SIG-M5 (cell line): Measurements from ENCODE around the gene C9orf72.

Source experiments
- DNase-seq: peaks from one replicate; lab custom pipeline; 2025; lab: John Stamatoyannopoulos, UW

The C9orf72 gene

DNA sequence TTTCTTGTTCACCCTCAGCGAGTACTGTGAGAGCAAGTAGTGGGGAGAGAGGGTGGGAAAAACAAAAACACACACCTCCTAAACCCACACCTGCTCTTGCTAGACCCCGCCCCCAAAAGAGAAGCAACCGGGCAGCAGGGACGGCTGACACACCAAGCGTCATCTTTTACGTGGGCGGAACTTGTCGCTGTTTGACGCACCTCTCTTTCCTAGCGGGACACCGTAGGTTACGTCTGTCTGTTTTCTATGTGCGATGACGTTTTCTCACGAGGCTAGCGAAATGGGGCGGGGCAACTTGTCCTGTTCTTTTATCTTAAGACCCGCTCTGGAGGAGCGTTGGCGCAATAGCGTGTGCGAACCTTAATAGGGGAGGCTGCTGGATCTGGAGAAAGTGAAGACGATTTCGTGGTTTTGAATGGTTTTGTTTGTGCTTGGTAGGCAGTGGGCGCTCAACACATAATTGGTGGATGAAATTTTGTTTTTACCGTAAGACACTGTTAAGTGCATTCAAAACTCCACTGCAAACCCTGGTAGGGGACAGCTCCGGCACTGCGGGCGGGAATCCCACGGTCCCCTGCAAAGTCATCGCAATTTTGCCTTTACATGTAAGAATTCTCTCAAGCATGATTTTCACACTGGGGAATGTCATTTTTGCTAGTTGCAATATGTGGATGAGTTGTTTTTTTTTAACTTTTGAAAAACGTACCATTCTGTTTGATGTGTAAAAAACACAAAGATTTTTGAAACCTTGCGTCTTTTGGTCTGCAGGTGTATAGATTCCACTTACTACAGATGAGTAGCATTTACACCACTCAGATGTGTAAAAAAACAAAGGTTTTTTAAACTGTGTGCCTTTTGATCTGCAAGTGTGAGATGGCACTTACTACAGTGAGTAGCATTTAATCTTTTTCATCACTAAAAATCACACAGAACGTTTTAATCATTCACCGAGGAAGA is 631 bp upstream of the C9orf72 start:
- peak; percentile 98 for DNase-seq

DNA sequence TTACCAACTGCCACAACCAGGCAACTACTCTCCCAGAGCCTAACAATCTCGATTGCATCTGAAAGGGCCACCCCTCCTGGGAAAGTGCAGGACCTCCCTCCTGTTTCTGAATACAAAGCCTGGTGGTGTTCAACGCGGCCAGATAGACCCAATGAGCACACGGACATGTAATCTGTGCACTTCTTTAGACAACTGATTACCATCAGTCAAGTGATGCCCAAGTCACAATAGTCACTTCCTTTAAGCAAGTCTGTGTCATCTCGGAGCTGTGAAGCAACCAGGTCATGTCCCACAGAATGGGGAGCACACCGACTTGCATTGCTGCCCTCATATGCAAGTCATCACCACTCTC is 739 bp downstream of the C9orf72 start:
- peak; percentile 66 for DNase-seq

DNA sequence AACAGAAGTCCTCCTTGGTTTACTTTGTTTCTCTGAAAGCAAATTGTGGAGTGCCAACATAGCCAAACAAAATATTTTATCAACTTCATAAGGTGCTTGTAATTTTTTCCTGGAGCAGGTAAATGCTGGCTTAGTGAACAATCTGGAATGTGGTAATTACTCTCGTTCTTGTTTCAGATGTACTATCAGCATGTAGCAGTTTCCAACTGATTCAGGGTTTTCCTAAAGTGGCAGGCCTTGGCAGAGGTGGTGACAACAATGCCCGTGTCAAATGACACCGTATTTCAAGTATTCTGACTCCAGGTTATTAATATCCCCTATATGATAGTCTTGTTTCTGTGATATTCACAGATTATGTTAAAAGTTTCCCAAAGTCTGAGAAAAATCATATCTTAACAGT is 1.2 kb downstream of the C9orf72 start:
- no peak for DNase-seq

DNA sequence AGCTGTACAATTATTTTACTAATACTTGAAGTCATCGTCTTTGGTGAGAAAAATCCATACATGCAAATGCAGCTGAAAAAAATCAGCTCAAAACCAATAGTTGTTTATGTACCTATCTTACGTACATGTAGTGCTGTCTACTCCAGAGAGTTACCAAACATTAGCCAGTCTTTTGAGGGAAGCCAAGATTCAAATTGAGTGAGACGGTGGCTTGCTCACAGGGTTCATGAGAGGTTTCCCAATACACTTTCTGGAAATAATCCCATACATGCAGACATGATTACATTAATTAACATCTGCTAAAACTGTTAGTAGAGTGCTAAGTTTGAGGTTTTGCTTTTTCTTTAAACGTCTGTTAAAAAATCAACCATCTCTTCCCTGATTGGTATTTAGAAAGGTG is 2.3 kb downstream of the C9orf72 start:
- no peak for DNase-seq

DNA sequence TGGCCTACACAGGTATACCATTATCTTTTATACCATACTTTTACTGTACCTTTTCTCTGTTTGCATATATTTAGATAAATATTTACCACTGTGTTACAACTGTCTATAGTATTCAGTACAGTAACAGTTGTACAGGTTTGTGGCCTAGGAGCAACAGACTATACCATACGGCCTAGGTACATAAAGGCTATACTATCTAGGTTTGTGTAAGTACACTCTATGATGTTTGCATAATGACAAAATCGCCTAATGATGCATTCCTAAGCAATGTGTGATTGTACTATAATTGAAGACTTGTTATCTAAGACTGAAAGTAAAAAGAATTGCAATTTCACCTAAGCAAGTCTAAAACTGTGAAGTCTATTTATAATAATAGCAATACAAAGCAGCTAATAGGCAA is 3.9 kb downstream of the C9orf72 start:
- no peak for DNase-seq

DNA sequence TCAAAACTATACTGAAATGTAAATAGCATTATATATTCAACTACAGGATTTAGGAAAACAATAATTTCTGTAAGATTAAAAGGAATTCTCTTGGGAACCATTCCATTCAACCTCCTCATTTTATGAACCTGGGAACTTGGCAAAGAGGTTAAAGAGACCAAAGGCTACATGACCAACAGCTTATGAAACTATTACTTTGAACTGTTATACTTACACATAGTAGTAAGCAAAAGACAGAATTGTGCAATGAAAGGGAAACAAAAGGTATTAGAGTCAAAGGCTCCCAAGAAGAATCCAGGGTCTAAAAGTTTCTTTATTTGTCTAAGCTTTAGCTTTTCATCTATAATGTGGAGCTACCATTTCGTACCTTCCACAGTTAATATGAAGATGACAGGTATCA is 7.2 kb downstream of the C9orf72 start:
- DNase-seq = no peak

DNA sequence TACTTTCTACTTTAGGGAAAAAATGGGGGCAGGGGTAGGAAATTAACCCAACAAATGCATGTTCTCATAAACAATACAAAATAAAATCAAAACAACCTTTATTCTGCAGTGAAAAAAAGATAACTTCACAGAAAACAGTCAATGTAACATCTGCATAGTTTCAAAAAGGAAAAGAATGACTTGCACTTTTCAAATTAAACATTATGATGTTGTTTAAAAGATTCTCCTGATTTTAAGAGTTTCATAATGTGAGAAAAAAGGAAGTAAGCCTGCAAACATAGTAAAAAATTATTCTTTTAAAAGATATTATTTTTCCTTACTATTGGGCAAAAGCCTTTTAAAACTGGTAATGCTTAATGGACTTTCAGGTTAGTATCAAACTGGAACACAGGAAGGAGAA is 7.6 kb downstream of the C9orf72 start:
- no peak for DNase-seq

DNA sequence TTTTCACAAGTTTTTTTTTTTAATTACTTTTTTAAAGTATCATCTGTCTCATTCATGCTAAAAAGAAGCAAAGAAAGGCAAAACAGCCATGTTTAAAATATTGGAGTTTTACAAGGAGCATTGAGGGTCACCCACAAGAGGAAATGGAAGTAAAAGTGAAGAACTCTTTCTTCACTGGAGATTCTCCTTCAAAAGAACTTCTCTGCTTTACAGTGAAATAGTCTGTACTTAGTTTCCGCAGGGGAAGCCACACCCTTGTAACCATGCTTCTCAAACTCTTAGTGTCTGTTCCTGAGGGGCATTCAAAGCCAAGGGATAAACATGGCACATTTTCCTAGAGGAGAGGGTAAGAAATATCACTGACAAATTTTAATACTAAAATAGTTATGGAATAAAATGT is 8.6 kb downstream of the C9orf72 start:
- DNase-seq = no peak

DNA sequence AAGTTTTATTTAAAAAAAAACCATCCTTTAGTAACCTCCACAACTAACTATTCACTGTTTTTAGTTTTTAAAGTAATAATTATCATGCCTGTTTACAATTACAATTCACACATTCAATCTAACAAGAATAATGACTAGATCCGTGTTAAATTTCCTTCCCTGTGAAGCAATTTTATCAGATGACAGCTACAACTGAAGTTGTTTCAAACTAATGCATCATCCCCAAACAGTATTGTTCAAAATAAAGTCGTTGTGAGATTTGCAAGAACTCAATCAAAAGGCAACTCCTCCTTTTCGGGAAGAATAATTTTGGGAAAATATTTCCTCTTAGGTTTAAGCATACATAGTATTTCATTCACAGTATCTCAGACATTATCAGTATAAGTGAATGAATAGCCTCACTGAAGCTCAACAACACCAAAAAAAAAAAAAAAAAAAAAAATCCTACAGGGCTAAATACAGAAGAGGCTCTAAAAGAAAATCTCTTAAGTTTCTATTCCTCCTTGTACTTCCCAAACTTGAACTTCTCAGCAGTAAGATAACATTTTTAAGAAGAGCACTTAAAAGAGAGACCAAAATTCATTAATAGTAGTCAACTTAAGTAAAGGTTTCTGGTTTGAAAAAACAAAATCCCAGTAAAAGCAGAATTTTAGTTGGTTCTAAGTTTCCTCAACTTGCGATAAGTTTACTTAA is 9.4 kb downstream of the C9orf72 start:
- DNase-seq = no peak

DNA sequence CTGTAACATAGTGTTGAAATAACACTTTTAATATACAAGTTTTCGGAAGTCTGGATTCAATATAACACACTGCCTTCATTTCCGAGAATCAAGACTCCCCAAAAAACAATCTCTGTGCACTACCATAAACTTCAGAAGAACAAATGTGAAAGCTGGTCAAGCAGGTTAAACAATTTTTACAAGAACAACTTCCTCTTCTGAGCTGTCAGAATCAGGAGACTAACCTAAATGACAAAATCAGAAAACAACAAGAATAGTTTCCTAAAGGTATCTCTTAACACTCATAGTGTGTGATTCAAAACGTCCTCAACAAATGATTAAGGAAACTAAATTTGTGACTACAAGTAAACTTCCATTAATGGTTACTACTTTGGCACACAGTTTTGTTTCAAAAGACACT is 11.6 kb downstream of the C9orf72 start:
- DNase-seq = no peak

DNA sequence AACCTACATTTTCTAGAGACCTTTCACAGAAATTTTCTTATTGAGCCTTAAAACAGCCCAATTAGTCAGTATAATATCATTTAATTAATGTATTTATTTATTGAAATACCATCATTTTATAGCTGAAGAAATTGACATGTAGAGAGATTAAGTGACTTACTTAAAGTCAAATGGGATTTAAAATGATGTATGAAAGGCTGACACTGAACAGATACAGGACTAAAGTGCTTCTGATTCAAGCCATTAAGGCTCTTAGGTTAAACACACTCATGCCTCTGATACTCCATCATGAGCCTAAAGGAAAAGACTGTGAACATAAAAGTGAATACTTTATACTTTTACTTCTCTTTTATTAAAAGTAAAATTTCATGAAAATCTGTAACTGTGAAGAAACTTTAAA is 12.8 kb downstream of the C9orf72 start:
- no peak for DNase-seq

DNA sequence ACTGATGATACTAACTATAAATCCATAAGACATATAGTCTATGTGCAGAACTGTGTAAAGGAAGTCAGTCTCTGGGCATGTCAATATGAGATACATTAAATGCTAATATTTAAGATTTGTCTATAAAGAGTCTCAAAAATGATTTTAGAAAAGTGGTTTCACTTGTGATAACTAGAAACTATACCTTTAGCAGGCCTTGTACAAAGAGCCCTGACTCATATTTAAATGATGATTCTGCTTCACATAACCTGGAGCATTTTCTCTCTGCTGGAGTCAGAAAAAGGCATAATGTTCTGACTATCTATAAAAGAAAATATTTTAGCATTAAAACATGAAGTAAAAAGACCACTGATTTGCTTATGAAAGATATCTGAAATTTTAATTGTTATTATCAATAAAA is 15.0 kb downstream of the C9orf72 start:
- DNase-seq = no peak

DNA sequence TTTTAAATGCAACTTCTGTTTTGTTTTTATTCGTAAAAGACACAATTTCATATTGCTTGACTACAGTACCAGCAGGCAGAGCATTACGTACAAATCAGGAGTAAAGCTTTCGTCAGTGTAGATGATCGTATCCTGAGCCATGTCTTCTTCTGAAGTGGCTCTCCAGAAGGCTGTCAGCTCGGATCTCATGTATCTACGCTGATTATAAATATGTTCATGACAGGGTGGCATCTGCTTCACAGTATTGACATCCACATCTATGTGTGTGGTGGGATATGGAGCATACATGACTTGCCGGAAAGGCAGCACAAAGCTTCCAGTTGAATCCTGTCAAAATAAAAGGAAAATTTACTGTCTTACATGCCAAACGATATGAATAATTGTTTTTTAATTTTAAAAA is 16.8 kb downstream of the C9orf72 start:
- no peak for DNase-seq

DNA sequence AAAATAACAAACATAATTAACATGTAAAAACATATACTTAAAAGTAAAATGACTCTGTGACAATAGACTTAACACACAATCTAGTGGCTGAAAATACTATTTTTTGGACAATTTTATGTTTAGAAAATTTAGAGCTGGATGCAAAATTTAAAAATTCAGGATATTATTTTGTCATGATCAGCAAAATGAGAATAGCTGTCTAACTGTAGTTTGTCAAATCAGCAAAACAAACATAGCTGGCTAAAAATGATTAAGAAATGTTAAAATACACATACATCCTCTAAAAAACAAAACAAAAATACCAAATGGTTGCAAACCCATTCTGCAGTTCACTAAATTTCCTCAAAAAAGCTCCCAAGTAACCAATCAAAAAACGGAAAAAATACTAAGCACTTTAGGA is 18.6 kb downstream of the C9orf72 start:
- no peak for DNase-seq

DNA sequence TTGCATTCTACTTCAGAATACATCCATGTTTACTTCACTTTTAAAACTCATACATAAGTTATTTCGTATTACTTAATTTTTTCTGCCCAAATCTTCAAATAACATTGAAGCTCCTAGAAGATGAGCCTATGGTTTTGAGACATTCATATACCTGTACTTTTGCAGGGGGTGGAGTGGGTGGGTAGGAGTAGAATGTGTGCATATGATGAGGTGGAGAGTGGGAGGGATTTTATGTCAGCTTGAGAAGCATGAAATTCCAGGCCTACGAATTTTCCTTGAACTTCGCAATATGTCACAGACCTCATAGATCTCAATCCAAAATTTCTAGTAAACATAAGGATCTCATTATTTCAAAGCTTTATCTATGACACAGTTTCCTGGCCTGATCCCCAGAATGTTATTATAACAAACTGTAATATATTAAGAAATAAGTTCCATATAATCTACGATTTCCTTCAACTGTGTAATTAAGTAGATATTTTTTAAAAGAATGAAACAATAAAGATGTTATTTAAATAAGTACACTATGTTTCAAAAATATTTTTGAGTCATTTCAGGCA is 24.0 kb downstream of the C9orf72 start:
- DNase-seq = no peak

DNA sequence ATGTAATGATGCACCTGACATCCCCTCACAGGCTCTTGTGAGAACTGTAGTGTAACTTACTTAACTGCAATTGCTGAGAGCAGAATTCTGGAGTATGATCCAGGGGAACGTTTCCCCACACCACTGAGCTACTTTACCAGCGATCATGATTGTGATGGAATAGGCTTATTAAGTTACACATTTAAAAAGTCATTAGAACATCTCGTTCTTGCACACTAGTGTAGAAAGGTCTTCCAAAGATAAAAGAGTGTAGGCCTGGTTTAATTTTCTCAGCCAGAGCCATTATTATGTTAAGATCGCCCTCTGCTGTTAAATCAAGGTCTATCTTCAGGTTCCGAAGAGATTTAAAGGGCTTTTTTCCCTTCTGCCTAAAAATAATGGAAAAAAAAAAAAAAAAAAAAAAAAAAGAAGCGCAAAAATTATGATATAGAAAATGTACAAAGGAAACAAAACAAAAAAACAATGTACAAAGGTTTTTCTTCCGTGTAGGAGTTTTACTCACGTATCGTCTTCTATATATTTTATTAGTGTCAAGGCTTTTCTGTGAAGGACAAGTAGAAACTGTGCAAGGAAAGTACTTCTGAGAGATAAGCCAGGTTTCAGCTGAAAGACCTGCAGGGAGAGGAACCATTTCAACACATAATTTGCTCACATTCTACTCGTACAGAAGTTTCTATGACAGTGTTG is 25.1 kb downstream of the C9orf72 start:
- no peak for DNase-seq

DNA sequence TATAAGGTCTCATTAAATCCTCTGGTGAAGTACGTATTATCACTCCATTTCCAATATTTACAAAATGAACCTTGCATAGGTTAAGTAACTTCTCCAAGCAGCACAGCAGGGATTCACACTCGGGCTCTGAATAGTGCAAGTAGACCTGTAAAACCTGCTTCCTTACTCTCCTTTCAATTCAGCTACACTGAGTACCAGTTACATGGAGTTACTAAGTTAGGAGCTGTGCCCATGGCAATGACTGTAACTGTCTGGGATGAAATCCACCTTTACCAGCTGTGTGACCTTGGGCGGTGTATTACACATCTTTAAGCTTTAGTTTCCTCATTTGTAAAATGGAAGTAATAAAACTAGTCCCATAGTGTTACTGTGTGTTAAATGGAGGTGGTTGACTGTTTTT is 27.8 kb downstream of the C9orf72 start:
- no peak for DNase-seq

DNA sequence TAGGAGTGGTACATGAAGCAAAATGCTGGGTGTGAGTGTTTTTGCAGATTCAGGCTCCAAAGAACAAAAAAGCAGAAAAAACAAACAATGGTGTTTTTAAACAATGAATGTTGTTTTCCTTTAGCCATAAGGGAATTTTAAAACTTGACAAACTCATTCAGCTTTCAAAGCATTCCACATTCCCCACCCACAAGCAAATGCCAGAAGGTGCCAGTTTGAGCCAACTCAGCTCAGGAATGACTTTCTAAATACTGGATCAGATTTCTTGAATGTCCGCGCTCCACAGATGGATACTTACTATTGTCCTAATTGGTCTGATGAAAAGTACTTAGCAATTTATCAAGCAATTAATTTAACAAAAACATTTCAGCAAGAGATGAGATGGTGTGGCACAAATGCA is 30.8 kb downstream of the C9orf72 start:
- DNase-seq = no peak

DNA sequence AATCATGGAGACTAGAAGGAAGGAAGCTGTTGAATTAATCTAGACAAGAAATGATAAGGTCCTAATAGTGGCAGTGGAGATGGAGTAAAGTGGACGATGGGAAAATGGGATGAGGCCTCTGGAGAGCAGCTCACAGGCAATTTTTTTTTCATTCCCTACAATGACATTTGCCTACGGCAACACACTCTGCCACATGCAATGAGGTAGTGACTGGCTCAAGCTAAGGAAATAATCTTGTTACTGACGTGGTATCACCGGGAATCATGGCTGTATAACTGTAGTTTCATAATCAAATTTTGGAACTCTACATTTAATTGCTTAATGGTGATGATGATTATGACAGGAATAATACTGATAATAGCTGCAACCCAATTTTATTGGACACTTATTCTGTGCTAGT is 31.5 kb downstream of the C9orf72 start:
- DNase-seq = no peak

DNA sequence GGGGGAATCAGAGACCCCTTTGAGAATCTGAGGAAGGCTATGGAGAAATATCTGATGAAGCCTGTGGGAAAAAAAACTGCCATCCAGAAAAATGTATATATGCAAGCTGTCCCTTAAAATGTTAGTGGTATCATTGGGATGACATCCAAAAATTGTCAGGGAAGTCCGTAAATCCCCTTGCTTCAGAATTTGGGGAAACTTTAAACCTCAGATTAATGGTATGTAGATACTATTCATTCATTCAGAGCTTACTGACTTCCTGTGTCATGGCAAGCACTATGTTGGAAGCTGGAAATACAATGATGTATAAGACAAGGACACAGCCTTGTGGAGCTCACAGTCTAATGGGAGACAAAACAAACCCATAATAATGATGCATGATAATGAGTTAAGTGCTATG is 32.8 kb downstream of the C9orf72 start:
- DNase-seq = no peak

DNA sequence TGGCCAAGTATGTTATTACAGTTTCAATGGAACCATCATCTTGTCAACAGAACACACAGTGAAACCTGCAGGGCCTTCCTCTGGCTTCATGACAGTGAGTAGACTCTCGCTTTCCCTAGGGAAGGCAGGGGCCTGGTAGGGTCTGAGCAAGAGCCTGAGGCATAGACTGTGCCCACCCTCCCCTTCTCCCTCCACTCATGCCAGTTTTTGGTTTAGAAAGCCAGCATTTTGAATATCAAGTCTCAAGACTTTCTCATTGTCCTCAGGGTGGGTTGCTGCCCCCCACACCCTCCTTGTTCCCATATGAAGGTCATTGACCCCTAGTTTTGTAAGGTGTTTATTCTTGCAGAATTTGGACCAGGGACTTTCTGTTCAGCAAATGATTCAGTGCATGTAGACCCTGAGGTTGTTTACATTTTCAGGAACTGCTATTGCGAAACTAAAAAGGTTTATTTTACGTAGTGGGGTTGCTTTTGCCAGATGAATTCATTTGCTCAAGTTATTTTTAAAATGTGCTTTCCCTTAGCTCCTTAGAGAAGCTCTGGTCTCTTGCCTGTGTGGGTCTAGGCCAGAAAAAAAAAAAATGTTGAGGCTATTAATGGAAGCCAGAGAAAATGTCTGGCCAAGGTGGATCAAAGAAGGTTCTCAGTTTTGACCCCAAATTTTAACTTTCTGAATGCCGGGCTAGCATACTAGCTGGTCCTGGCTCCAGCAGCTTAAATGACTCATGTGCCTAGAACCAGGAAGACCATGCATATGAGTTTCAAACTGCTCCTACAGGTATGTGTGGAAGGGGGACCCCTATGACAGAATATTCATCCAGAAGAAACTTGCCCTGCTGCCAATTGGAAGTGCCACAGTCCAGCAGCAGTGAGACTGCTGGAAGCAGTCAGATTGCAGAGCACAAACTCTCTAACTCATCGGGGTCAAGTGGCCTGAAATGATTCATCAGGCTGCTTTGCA is 33.5 kb downstream of the C9orf72 start:
- no peak for DNase-seq

DNA sequence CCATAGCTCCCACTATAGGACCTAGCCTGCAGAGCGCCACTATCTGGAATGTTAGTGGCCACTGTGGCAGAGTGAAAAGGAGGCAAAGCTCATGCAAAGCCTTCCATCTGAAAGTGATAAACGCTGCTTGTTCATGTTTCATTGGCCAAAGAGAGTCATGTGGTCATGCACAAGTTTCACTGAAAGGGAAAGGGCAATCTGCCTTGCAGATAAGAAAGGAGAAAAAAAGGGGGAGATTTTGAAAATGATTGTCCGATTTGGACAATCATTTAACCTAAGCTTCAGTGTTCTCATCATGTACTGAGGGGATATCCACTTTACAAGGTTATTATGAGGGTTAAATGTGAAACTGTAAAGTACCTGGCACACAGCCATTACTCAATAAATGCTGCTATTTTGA is 34.6 kb downstream of the C9orf72 start:
- DNase-seq = no peak
